Measurements from ENCODE around the gene PSMD9.
"Not testable (repeated sequence)": the region's sequence is repeated elsewhere in the genome, so short reads cannot be mapped to it uniquely, and the experiment has no call there.

GRCh38 chr12:121885129-121885528, 3.5 kb upstream of the PSMD9 start:
- not testable (repeated sequence) for TF ChIP-seq EZH2 (IDR thresholded peaks at IDR 0.05; ENCODE audit: borderline replicate concordance, low read depth, low read length, poor library complexity, severe bottlenecking)
- TF ChIP-seq, protein P1, sequence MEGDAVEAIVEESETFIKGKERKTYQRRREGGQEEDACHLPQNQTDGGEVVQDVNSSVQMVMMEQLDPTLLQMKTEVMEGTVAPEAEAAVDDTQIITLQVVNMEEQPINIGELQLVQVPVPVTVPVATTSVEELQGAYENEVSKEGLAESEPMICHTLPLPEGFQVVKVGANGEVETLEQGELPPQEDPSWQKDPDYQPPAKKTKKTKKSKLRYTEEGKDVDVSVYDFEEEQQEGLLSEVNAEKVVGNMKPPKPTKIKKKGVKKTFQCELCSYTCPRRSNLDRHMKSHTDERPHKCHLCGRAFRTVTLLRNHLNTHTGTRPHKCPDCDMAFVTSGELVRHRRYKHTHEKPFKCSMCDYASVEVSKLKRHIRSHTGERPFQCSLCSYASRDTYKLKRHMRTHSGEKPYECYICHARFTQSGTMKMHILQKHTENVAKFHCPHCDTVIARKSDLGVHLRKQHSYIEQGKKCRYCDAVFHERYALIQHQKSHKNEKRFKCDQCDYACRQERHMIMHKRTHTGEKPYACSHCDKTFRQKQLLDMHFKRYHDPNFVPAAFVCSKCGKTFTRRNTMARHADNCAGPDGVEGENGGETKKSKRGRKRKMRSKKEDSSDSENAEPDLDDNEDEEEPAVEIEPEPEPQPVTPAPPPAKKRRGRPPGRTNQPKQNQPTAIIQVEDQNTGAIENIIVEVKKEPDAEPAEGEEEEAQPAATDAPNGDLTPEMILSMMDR (conservative IDR thresholded peaks at IDR 0.05; ENCODE audit: low read depth, low read length): not testable (repeated sequence)
